Measurements from ENCODE around the gene EPS8L3.

GRCh38 chr1:109762039-109762585 is 1.6 kb downstream of the EPS8L3 start:
- TF ChIP-seq CTCF (IDR thresholded peaks at IDR 0.05): no peak
- TF ChIP-seq POLR2A (IDR thresholded peaks at IDR 0.05): no peak

Measured in esophagus squamous epithelium (tissue), 4 donors.